ENCODE results near the gene GFAP. TPM values are rescaled to one million over a fixed set of nuclear protein-coding genes. Genes with fewer than 3 reads are reported as not detected.
A peak's percentile ranks its signal among the peaks of the same experiment; 100 is the strongest.

GFAP gene
- total RNA-seq, 1 experiment from 2014 or later = 1.6 TPM

DNA sequence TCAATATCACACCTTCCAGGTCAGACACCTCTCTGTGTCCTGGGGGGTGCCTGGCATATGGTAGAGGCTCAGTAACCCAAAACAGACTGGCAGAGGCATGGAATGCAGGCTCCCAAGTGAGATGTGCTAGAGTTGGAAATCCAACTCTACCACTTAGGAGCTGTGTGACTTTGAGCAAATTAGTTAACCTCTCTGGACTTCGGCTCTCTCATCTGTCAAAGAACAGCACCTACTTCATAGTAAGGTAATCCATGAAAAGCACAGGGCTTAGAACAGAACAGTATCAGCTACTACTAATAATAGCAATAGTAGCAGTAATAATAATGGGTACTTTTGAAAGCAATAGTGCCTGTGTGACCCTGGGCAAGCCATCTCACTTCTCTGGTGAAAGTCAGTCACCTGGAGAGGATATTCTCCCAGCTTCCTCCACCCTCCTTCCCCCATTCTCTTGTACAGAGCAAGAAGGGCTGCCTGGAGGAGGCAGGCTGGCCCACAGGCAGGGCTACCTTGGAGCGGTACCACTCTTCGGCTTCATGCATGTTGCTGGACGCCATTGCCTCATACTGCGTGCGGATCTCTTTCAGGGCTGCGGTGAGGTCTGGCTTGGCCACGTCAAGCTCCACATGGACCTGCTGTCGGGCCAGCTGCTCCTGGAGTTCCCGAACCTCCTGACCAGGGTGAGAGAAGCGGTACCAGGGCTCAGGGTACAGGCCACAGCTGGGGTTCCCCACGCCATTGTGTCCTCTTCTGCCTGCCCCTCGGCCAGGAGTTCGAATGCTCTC, 2.3 kb downstream of the GFAP start:
- ATAC-seq (no peak), DNase-seq (ENCODE audit: low spot score) (no peak)
- ChIA-PET POLR2A (no interaction called here), CTCF (interaction anchor here (1.5 to 5.2 kb wide), 4 partner anchors 8 to 186 kb away, joined by 6 to 89 read pairs (median 36); no protein-coding TSS in a partner anchor)
- Mint-ChIP-seq H3K36me3 (no peaks in the 10 kb centered on the region), H3K27ac (no peak overlapping the region), H3K4me3 (no peak overlapping the region), H3K9me3 (no peaks in the 10 kb centered on the region), H3K27me3 (ENCODE audit: low read depth) (peaks cover 39% of the 10 kb centered on the region), H3K4me1 (peaks cover 5% of the 10 kb centered on the region; the same call in 1 of the 2 replicates)
- TF ChIP-seq, protein P1, sequence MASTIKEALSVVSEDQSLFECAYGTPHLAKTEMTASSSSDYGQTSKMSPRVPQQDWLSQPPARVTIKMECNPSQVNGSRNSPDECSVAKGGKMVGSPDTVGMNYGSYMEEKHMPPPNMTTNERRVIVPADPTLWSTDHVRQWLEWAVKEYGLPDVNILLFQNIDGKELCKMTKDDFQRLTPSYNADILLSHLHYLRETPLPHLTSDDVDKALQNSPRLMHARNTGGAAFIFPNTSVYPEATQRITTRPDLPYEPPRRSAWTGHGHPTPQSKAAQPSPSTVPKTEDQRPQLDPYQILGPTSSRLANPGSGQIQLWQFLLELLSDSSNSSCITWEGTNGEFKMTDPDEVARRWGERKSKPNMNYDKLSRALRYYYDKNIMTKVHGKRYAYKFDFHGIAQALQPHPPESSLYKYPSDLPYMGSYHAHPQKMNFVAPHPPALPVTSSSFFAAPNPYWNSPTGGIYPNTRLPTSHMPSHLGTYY (CRISPR knock-in tag; IDR thresholded peaks at IDR 0.05) = no peak
- TF ChIP-seq, protein P2, sequence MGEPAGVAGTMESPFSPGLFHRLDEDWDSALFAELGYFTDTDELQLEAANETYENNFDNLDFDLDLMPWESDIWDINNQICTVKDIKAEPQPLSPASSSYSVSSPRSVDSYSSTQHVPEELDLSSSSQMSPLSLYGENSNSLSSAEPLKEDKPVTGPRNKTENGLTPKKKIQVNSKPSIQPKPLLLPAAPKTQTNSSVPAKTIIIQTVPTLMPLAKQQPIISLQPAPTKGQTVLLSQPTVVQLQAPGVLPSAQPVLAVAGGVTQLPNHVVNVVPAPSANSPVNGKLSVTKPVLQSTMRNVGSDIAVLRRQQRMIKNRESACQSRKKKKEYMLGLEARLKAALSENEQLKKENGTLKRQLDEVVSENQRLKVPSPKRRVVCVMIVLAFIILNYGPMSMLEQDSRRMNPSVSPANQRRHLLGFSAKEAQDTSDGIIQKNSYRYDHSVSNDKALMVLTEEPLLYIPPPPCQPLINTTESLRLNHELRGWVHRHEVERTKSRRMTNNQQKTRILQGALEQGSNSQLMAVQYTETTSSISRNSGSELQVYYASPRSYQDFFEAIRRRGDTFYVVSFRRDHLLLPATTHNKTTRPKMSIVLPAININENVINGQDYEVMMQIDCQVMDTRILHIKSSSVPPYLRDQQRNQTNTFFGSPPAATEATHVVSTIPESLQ (CRISPR knock-in tag; IDR thresholded peaks at IDR 0.05) = no peak
- TF ChIP-seq ZBTB21 (CRISPR knock-in tag; IDR thresholded peaks at IDR 0.05; ENCODE audit: borderline replicate concordance) = no peak

DNA sequence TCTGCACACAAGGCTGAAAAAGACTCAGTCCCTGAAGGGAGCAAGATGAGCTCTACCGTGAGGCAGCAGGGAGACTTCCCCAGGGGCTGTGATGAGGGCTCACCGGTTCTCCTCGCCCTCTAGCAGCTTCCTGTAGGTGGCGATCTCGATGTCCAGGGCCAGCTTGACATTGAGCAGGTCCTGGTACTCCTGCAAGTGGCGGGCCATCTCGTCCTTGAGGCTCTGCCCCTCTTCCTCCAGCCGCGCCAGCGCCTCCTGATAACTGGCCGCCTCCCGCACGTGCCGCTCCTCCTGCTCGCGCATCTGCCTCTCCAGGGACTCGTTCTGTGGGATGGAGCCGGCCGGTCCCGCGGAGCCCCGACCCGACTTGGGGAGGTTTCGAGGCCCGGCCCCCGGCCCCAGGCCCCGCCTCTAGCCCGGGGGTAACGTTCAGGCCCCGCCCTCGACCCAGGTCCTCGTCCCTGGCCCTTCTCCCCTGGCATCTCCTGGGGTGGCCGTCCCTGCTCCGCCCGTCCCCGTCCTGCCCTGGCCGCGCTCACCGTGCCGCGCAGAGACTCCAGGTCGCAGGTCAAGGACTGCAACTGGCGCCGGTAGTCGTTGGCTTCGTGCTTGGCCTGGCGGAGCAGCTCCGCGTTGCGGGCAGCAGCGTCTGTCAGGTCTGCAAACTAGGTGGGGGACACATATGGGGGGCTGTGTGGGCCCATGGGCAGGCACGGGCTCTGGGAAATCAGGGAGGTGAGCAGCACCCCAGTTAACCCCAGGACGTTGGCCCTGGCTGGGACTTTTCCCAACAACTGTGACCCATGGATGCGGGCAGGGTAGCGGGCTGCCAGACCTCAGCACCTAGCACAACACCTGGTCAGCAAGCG, 3.9 kb downstream of the GFAP start:
- CTCF ChIA-PET = interaction anchor here (0.5 to 5.2 kb wide), 48 partner anchors 8 to 536 kb away, joined by 3 to 89 read pairs (median 4); partner anchors contain the start of genes ACBD4, C1QL1 and EFTUD2
- peak overlapping the region; percentile 66 for H3K4me3 Mint-ChIP-seq
- POLR2A ChIA-PET = interaction anchor here (0.5 to 1.1 kb wide), 3 partner anchors 9 to 72 kb away, joined by 3 to 5 read pairs (median 3); partner anchors contain the start of gene EFTUD2
- H3K27ac Mint-ChIP-seq = no peak overlapping the region
- peak; percentile 91 for ATAC-seq
- peaks cover 41% of the 10 kb centered on the region for H3K27me3 Mint-ChIP-seq (ENCODE audit: low read depth)
- no peaks in the 10 kb centered on the region for H3K9me3 Mint-ChIP-seq
- DNase-seq (ENCODE audit: low spot score) = peak; percentile 83
- no peaks in the 10 kb centered on the region for H3K36me3 Mint-ChIP-seq
- peaks cover 7% of the 10 kb centered on the region for H3K4me1 Mint-ChIP-seq
- TF ChIP-seq GTF2I (CRISPR knock-in tag; conservative IDR thresholded peaks at IDR 0.05) (no peak), MXD4 (CRISPR knock-in tag; IDR thresholded peaks at IDR 0.05; ENCODE audit: borderline replicate concordance) (no peak), TEAD1 (CRISPR knock-in tag; IDR thresholded peaks at IDR 0.05) (no peak), MAX (CRISPR knock-in tag; IDR thresholded peaks at IDR 0.05) (peak; percentile 83), CDX4 (CRISPR knock-in tag; IDR thresholded peaks at IDR 0.05; ENCODE audit: borderline replicate concordance) (no peak), ZNF232 (CRISPR knock-in tag; IDR thresholded peaks at IDR 0.05) (0 out of 2 replicates have a peak, but pooled peaks have one; percentile 58), NFATC4 (CRISPR knock-in tag; IDR thresholded peaks at IDR 0.05) (no peak), ZNF219 (CRISPR knock-in tag; IDR thresholded peaks at IDR 0.05; ENCODE audit: borderline replicate concordance) (no peak), CREB1 (CRISPR knock-in tag; IDR thresholded peaks at IDR 0.05) (no peak), OVOL2 (CRISPR knock-in tag; IDR thresholded peaks at IDR 0.05; ENCODE audit: borderline replicate concordance) (no peak)
- TF ChIP-seq, protein P3, sequence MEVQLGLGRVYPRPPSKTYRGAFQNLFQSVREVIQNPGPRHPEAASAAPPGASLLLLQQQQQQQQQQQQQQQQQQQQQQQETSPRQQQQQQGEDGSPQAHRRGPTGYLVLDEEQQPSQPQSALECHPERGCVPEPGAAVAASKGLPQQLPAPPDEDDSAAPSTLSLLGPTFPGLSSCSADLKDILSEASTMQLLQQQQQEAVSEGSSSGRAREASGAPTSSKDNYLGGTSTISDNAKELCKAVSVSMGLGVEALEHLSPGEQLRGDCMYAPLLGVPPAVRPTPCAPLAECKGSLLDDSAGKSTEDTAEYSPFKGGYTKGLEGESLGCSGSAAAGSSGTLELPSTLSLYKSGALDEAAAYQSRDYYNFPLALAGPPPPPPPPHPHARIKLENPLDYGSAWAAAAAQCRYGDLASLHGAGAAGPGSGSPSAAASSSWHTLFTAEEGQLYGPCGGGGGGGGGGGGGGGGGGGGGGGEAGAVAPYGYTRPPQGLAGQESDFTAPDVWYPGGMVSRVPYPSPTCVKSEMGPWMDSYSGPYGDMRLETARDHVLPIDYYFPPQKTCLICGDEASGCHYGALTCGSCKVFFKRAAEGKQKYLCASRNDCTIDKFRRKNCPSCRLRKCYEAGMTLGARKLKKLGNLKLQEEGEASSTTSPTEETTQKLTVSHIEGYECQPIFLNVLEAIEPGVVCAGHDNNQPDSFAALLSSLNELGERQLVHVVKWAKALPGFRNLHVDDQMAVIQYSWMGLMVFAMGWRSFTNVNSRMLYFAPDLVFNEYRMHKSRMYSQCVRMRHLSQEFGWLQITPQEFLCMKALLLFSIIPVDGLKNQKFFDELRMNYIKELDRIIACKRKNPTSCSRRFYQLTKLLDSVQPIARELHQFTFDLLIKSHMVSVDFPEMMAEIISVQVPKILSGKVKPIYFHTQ (CRISPR knock-in tag; IDR thresholded peaks at IDR 0.05) = no peak
- TF ChIP-seq, protein P4, sequence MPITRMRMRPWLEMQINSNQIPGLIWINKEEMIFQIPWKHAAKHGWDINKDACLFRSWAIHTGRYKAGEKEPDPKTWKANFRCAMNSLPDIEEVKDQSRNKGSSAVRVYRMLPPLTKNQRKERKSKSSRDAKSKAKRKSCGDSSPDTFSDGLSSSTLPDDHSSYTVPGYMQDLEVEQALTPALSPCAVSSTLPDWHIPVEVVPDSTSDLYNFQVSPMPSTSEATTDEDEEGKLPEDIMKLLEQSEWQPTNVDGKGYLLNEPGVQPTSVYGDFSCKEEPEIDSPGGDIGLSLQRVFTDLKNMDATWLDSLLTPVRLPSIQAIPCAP (CRISPR knock-in tag; IDR thresholded peaks at IDR 0.05) = no peak
- TF ChIP-seq, protein P5, sequence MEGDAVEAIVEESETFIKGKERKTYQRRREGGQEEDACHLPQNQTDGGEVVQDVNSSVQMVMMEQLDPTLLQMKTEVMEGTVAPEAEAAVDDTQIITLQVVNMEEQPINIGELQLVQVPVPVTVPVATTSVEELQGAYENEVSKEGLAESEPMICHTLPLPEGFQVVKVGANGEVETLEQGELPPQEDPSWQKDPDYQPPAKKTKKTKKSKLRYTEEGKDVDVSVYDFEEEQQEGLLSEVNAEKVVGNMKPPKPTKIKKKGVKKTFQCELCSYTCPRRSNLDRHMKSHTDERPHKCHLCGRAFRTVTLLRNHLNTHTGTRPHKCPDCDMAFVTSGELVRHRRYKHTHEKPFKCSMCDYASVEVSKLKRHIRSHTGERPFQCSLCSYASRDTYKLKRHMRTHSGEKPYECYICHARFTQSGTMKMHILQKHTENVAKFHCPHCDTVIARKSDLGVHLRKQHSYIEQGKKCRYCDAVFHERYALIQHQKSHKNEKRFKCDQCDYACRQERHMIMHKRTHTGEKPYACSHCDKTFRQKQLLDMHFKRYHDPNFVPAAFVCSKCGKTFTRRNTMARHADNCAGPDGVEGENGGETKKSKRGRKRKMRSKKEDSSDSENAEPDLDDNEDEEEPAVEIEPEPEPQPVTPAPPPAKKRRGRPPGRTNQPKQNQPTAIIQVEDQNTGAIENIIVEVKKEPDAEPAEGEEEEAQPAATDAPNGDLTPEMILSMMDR (IDR thresholded peaks at IDR 0.05) = peak; percentile 13; the same call in 1 of the 2 replicates
- TF ChIP-seq, protein P6, sequence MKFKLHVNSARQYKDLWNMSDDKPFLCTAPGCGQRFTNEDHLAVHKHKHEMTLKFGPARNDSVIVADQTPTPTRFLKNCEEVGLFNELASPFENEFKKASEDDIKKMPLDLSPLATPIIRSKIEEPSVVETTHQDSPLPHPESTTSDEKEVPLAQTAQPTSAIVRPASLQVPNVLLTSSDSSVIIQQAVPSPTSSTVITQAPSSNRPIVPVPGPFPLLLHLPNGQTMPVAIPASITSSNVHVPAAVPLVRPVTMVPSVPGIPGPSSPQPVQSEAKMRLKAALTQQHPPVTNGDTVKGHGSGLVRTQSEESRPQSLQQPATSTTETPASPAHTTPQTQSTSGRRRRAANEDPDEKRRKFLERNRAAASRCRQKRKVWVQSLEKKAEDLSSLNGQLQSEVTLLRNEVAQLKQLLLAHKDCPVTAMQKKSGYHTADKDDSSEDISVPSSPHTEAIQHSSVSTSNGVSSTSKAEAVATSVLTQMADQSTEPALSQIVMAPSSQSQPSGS (CRISPR knock-in tag; IDR thresholded peaks at IDR 0.05; ENCODE audit: borderline replicate concordance, low read depth) = no peak
- TF ChIP-seq, protein P7, sequence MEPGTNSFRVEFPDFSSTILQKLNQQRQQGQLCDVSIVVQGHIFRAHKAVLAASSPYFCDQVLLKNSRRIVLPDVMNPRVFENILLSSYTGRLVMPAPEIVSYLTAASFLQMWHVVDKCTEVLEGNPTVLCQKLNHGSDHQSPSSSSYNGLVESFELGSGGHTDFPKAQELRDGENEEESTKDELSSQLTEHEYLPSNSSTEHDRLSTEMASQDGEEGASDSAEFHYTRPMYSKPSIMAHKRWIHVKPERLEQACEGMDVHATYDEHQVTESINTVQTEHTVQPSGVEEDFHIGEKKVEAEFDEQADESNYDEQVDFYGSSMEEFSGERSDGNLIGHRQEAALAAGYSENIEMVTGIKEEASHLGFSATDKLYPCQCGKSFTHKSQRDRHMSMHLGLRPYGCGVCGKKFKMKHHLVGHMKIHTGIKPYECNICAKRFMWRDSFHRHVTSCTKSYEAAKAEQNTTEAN (CRISPR knock-in tag; IDR thresholded peaks at IDR 0.05) = no peak
